Amniotic stem cell (primary cell): ENCODE results near the gene PAF1.

Experiments used
- DNase-seq: peaks from one replicate; lab custom pipeline; 2025; lab: John Stamatoyannopoulos, UW

PAF1 gene

DNA sequence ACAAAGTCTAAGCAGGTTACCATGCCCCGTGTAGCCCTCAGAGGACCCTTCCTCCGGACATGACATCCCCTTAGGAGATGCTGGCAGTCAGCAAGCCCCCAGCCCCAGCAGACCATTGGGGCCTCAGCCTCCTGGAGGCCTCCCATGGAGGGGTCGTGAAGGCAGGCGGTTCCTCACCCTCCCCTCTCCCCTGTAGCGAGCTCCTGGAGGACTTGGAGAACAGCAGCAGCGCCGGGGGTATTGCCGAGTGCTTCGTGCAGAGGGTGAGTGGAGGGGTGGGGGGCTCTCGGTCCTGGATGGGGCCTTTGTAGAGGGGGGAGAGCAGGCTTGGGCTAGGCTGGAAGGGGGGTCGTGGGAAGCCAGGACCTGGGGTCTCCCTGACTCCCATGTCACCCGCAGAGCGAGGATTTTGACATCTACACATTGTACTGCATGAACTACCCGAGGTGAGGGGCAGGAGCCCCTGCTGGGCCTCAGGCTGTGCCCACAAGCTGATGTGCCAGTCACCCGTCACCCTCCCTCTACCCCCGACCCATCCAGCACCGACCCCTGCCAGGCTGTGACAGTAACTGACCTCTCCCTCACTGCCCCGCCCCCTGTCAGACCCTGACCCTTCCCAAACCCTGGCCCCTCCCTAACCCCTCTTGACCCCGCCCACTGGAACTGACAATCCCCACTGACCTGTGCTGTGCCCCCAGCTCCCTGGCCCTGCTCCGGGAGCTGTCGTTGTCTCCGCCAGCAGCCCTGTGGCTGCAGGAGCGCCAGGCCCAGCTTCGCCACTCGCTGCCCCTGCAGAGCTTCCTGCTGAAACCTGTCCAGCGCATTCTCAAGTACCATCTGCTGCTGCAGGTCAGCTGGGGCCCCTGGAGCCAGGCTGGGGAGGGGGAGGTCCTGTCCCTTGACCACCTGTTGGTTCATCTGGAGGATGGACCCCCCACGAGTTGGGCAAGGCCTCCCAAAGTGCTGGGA is 25.5 kb upstream of the PAF1 start:
- no peak for DNase-seq

DNA sequence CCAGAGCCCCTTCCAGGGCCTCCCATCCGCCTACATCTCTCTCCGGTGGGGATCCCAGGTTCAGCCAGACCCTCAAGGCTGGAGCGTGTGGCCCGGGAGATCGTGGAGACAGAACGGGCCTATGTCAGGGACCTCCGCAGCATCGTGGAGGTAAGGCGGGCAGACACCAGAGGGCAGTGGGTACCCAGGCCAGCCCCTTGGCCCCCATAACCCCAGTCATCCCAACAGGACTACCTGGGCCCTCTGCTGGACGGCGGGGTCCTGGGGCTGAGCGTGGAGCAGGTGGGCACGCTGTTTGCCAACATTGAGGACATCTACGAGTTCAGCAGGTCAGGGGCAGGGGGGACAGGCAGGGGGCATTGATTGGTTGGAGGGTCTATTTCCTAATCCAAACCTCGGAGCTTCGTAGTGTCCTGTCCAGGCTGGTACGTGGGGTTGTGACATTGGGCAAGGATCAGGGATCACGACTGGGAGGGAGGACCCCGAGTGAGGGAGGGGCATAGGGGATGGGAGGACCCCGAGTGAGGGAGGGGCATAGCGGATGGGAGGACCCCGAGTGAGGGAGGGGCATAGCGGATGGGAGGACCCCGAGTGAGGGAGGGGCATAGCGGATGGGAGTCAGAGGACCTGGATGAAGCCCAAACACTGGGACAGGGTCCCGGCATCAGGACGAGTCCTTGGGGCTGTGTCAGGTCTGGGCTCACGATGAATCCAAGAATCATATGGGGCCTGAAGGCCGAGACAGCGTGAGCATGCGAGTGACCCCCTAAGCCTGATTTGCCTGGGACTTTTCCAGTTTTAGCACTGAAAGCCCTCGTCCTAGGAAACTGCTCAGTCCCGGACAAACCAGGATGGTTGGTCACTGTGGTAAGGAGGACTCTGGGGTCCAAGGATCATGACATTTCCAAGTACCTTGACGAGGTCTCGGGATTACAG is 24.5 kb upstream of the PAF1 start:
- DNase-seq = no peak

DNA sequence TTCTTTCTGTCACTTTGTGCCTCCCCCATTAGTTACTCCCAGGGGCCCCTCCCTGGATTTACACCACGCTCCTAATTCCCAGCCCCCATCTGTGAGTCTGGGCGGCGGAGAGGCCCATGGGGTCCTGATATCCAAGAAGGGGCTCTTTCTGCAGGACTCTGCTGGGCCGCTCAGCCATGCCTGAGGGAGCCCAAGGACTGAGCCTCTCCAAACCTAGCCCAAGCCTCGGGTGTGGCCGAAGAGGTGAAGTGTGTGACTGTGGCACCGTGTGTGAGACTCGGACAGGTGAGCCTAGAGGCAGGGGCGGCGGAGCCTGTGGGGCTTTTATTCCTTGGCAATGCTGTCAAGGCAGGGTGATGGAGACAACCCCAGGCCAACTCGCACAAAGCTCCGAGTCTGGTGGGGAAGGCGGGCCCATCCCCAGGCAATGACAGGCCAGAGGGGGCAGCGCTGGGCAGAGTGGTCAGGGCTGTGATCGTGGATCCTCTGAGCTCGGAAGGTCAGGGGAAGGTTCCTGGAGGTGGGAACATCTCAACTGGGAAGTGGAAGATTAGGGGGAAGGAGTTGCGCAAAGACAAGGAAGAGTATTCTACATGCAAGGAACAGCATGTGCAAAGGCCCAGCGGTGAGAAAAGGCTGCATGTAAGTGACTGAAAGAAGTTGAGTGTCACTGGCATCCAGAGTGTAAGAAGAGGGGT is 23.2 kb upstream of the PAF1 start:
- no peak for DNase-seq

DNA sequence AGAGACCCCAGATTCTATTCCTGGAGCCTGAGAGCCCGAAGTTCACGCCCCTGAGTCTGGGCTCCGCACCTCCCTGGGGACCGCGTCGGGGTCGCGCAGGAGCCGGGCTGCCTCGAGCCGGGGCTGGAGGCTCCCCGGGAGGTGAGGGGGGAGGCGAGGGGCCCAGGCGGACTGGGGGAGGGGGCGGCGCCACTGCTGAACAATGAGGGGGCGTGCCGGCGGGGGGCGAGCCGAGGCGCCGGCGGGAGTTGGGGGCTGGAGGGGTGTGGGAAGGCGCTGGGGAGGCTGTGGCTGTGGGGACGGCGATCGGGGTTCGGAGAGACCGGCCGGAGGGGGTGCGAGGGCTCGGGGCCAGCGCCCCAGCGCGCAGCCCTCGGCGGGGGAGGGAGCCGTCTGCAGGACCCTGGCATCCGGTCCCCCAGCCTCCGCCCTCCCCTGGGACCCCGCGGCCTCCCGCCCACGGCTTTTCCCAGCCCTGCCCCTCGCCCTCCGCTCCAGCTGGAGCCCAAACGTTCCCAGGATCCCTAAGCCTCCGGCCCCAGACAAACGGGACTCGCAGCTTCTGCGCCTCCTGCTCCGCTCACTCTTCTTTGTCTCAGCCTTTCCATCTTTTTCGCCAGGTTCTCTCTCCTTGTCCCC is 22.5 kb upstream of the PAF1 start:
- no peak for DNase-seq

DNA sequence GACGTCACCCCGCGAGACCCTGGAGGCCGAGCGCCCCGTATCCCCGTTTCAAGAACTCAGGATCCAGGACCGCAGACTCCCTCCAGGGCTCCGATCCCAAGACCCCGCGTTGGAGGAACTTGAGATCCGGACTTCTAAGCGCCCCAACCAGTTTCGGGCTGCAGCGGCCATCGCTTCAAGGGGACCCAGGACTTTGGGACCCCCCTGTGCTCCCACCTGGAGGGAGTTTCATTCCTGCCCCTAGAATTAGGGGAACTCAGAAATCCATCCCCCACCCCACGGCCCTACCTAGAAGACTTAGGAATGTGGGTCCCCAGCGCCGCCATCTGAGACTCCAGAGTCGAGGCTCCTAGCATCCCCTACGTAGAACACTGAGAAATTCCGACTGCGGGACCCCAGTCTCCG is 22.0 kb upstream of the PAF1 start:
- no peak for DNase-seq

DNA sequence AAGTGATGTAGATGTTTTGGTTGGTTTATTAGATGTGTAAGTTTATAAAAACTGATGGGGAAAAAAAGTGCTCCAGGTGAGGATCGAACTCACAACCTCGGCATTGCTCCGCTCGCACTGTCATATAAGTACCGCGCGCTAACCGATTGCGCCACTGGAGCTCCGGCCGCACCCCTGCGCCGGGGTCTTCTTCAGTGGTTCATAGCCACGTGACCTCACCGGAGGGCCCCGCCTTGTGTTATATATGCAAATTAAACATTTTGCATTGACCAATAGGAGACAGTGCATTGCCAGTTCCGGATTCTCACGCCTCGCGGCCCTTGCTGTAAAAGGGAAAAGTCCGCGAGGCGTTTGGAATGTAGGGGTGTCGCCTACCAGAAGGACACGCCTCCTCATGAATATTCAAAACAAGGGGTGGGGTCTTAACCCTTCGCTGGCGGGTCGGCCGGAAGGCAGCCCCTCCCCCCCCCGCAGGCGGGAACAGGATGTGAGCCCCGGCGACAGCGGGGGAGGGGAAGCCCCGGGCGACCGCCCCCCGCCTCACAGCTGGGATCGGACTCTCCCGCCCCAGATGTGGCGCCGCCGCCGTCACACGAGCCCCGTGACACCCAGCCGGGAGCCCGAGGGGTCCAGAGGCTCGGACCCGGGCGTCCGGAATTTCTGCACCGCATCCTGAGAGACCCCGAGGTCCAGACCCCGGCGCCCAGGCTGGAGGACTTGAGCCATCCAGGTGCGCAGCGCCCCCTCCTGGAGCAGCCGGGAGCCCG is 21.4 kb upstream of the PAF1 start, which contains the start of gene PLEKHG2:
PLEKHG2 (plus strand) TSS at position 570 of the 767 bp plus-strand sequence. CDS start 1,418 bp downstream, outside the sequence.
- peak; percentile 99 for DNase-seq

DNA sequence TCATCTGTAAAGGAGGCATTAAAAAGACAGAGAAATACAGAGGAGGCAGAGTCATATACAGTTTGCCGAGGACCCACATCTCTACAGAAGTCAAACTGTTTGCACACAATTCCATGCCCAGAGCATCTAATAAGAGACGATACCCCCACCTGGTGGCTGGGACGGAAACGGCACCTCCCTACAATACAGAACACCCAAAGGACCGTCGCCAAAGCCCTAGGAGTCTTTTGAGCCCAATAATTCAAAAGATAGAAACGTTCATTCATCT is 20.9 kb upstream of the PAF1 start:
- peak; percentile 90 for DNase-seq

DNA sequence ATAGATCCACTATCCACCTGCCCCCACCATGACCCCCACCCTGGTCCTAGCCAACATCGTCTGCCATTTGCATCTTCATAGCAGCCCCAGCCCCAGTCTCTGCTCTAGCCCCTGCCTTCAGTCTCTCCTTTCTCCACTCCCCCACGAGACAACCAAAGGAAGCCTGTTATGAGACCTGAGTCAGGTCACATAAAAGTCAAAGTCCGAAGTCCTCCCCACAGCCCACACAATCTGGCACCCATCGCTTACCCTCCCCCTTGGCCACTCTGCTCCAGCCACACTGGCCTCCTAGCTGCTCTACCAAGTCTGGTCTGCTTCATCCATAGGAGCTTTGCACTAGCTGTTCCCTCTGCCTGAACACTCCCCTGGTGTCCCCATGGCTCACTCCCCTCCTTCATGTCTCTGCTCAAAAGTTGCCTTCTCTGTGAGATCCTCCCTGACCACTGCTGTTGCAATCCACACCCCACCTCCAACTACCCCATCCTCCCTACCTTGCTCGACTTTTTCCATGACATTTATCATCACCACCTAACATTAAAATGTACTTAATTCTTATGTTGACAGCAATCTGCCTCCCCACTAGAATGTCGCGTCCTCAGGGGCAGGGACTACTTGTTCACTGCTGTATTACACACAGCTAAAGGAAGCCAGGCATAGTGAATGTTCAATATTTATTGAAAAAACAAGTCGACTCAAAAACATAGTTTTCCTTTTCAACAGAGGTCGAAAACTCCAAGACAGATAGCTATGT is 20.4 kb upstream of the PAF1 start:
- no peak for DNase-seq

DNA sequence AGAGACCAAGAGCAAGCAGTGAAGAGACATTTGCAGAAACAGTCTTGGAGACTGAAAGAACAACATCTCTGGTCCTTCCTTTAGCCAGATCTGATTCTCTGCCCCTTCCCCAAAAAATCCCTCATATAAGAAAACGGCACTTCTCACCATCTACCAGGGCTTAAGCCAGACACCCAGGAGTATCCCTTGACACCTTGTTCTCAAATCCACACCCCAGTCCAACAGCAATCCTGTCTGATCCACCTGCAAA is 19.9 kb upstream of the PAF1 start:
- DNase-seq = no peak

DNA sequence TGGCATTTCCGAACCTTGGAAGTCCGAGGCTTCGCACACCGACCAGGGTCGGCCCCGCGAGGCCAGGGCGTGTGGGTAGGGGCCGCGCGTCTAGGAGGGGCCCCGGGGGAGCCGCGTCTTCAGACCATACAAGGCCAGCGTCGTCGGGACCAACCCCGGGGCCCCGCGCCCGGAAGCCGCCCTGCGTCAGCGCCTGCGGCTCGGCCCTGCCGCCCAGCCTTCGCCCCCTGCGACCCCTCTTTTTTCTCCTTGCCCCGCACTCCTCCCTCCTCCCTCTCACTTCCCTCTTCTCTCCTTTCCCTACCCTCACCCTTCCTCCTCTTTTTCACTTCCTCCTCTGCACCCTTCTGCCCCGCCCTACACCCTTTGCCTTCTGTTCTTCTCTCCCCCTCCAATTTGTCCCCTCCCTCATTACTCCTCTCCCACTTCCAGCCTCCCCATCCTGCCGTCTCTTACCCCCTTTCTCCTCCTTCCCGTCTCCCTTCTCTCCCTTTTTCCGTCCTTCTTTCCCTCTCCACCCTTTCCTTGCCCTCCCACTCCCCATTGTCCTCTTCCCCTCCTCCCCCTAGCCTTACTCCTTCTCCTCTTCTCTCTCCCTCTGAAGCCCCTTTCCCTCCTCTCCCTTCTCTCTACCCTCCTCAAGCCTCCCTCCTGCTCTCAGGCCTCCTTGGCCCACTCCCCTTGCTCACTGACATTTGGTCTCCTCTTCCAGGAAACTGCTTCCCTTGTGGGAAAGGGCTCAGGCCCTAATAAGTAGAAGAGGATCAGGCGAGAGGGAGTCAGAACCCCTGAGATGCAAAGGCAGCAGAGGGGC is 19.3 kb upstream of the PAF1 start:
- DNase-seq = no peak

DNA sequence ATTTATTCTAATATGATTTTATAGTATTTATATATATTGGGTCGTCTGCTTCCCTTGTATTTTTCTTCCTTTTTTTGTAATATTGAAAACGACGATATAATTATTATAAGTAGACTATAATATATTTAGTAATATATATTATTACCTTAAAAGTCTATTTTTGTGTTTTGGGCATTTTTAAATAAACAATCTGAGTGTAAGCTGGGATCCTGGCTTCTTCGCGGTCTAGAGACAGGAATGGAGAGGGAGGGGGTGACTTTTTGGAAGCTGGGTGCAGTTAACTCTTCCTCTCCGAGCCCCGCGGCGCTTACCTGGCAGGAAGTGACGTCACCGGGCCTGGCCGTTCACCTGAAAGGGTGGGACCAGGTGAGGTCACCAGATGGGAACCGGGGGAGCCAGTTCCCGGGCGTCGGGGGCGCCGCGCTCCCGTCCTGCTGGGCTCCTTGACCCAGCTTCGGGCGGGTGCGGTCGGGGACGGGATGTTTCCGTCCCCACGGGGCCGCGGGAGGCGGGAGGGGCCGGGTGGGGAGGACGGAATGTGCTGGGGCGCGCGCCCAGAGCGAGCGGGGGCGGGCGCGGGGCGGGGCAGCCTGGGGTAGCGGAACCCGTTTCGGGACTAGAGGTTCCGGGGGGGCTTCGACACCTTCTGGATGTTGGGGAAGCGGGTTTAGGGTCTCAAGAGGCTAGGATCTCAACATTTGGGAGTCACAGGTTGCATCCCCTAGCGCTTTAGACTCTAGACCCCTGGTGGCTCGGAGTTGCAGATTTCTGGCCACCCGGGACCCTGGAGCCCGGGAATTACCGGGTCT is 18.5 kb upstream of the PAF1 start:
- peak; percentile 36 for DNase-seq

DNA sequence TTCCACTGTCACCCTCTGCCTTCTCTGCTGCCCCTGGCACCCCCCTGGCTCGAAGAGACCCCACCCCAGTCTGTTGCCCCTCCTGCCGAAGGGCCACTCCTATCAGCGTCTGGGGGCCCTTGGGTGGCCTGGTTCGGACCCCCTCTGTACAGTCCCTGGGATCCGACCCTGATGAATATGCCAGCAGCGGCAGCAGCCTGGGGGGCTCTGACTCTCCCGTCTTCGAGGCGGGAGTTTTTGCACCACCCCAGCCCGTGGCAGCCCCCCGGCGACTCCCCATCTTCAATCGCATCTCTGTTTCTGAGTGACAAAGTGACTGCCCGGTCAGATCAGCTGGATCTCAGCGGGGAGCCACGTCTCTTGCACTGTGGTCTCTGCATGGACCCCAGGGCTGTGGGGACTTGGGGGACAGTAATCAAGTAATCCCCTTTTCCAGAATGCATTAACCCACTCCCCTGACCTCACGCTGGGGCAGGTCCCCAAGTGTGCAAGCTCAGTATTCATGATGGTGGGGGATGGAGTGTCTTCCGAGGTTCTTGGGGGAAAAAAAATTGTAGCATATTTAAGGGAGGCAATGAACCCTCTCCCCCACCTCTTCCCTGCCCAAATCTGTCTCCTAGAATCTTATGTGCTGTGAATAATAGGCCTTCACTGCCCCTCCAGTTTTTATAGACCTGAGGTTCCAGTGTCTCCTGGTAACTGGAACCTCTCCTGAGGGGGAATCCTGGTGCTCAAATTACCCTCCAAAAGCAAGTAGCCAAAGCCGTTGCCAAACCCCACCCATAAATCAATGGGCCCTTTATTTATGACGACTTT is 17.7 kb upstream of the PAF1 start:
- no peak for DNase-seq

DNA sequence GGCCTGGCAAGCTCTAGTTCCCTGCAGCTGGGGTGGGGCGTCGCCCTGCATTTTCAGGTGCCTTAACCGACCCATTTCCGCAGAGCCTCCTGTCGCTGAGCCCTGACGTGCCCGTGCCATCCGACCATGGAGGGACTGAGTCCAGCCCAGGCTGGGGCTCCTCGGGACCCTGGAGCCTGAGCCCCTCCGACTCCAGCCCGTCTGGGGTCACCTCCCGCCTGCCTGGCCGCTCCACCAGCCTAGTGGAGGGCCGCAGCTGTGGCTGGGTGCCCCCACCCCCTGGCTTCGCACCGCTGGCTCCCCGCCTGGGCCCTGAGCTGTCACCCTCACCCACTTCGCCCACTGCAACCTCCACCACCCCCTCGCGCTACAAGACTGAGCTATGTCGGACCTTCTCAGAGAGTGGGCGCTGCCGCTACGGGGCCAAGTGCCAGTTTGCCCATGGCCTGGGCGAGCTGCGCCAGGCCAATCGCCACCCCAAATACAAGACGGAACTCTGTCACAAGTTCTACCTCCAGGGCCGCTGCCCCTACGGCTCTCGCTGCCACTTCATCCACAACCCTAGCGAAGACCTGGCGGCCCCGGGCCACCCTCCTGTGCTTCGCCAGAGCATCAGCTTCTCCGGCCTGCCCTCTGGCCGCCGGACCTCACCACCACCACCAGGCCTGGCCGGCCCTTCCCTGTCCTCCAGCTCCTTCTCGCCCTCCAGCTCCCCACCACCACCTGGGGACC is 16.9 kb upstream of the PAF1 start:
- DNase-seq = no peak

DNA sequence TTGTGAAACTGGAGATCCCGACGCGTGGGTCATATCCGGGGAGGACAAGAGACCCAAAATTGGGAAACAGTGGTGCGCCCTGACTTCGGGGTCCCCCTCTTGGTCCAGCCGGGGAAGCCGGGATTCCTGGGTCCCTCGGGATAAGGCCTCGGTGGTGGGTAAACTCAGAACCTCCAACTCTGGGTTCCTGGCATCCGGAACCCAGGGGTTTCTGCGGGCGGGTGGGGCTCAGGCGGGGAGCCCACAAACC is 16.4 kb upstream of the PAF1 start:
- no peak for DNase-seq

DNA sequence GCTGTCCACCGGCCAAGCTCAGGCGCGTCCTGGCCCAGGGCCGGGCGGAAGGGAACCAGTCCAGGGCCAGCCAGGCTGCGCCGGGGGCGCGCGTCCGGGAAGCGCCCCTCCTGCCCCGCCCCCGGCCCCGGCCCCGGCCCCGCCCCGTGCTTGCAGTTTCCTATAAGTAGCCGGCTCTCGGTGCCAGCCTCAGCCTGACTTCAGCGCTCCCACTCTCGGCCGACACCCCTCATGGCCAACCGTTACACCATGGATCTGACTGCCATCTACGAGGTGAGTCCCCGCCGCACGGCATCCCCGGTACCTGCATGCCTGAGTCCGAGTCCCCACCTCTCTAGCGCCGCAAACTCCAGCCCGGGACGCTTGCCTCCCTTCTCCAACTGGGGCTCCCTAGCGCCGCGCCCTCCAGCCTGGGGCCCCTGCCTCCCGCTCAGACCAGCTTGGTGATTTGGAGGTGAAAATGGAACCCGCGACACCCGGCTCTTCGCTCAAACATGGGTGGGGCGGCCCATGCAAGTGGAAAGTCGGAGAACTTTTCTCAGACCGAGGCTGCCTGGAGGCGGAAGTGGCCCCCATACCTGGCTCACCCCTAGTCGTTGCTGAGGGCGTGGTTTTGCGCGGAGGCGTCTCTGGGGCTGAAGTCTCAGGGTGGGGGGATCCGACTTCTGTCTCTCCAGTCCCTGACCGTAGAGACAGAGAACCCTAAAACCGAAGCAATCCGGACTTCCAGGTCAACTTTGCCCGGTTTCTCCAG is 15.9 kb upstream of the PAF1 start, which contains the start of gene ZFP36:
ZFP36 (plus strand) TSS at position 192 of the 754 bp plus-strand sequence; CDS start at position 250, 58 bp downstream.
- peak; percentile 81 for DNase-seq

DNA sequence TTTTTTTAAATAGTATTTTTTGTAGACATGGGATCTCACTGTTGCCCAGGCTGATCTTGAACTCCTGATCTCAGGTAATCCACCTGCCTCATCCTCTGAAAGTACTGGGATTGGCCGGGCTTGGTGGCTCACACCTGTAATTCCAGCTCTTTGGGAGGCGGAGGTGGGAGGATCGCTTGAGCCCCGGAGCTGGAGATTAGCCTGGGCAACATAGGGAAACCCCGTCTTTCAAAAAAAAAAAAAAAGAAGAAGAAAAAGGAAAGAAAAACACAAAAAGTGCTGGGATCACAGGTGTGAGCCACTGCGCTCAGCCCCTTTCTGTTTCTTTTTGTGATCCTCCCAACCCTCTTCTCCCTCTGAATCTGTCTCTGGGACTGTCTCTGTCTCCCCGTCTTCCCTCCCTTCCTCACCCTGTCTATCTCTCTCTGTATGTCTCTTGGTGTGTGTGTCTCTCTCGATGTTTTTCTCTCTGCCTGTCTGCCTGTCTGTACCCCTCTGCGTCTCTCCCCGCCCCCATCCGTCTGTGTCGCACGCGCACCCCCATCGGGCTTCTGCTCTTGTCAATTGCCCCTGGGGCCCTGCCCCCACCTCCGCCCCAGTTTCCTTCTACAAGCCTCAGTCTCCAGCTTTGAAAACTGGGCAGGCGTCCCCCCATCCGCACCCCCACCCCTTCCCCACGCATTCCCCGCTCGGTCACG is 15.2 kb upstream of the PAF1 start:
- DNase-seq = no peak
